ENCODE data around the gene PPP6R2. TPM values are rescaled to one million over a fixed set of nuclear protein-coding genes. Genes with fewer than 3 reads are reported as not detected.
"Not testable (repeated sequence)": the region's sequence is repeated elsewhere in the genome, so short reads cannot be mapped to it uniquely, and the experiment has no call there.

PPP6R2 gene
- total and polyA plus RNA-seq, 10 donors: 23.6 to 76.2 (median 62.1) TPM

GRCh38 chr22:50363166-50363802 is 20.2 kb downstream of the PPP6R2 start:
- Histone ChIP-seq H3K4me3 (no peak overlapping the region), H3K27me3 (replicated peaks in 1 of 7) (no peaks in the 10 kb centered on the region), H3K4me1 (peaks cover 0 to 56% (median 22%) of the 10 kb centered on the region in 6 donors), H3K9me3 (peaks cover 0 to 3% (median 0%) of the 10 kb centered on the region in 8 donors), H3K27ac (peak overlapping the region in 1 of 8 donors; percentile 46), H3K36me3 (peaks cover 0 to 58% (median 9%) of the 10 kb centered on the region in 6 donors)
- WGBS, 5 donors: 81 to 91% (median 86%) methylated on average over 8 of the region's 8 CpGs
- intact Hi-C loops (cut with DNase I; ENCODE audit: low total_unique reads): no loop called here
- DNase-seq: no peak
- TF ChIP-seq POLR2A (IDR thresholded peaks at IDR 0.05): no peak
- TF ChIP-seq CTCF (IDR thresholded peaks at IDR 0.05 in 8 of 11, conservative IDR thresholded peaks at IDR 0.05 in 3 of 11): no peak
- no peak for TF ChIP-seq POLR2AphosphoS5 (IDR thresholded peaks at IDR 0.05)

GRCh38 chr22:50363803-50364194 is 20.7 kb downstream of the PPP6R2 start:
- DNase-seq; H3K4me3 ChIP-seq; H3K9me3 ChIP-seq; H3K27me3 ChIP-seq (replicated peaks in 1 of 7); H3K27ac ChIP-seq; intact Hi-C loops (cut with DNase I; ENCODE audit: low total_unique reads): not testable (repeated sequence)
- WGBS, 5 donors: 87 to 95% (median 91%) methylated on average over 11 of the region's 11 CpGs
- peaks cover 0 to 55% (median 21%) of the 10 kb centered on the region in 6 donors for H3K4me1 ChIP-seq
- peaks cover 0 to 63% (median 11%) of the 10 kb centered on the region in 6 donors for H3K36me3 ChIP-seq

- peaks cover 0 to 29% (median 12%) of the 10 kb centered on the region in 6 donors for H3K4me1 ChIP-seq
- intact Hi-C loops (cut with DNase I; ENCODE audit: low total_unique reads): no loop called here
- peaks cover 2 to 65% (median 16%) of the 10 kb centered on the region in 6 donors for H3K36me3 ChIP-seq
- peak; percentile 18 for DNase-seq
- H3K27ac ChIP-seq: no peak overlapping the region
- H3K4me3 ChIP-seq: no peak overlapping the region
- H3K9me3 ChIP-seq: no peaks in the 10 kb centered on the region
- H3K27me3 ChIP-seq (replicated peaks in 1 of 7): no peaks in the 10 kb centered on the region
- WGBS, 5 donors: 94 to 97% (median 96%) methylated on average over 27 of the region's 27 CpGs
- TF ChIP-seq POLR2AphosphoS5 (IDR thresholded peaks at IDR 0.05): no peak
- TF ChIP-seq POLR2A (IDR thresholded peaks at IDR 0.05): no peak
- no peak for TF ChIP-seq CTCF (IDR thresholded peaks at IDR 0.05 in 8 of 11, conservative IDR thresholded peaks at IDR 0.05 in 3 of 11)
Observed at GRCh38 chr22:50367778-50368500, 24.8 kb downstream of the PPP6R2 start.

- peak; percentile 6 for DNase-seq
- H3K9me3 ChIP-seq: no peaks in the 10 kb centered on the region
- H3K27ac ChIP-seq: no peak overlapping the region
- H3K4me3 ChIP-seq: no peak overlapping the region
- WGBS, 5 donors: 95 to 99% (median 96%) methylated on average over 2 of the region's 2 CpGs
- intact Hi-C loops (cut with DNase I; ENCODE audit: low total_unique reads): no loop called here
- TF ChIP-seq POLR2A (IDR thresholded peaks at IDR 0.05) (no peak), CTCF (IDR thresholded peaks at IDR 0.05 in 8 of 11, conservative IDR thresholded peaks at IDR 0.05 in 3 of 11) (no peak), POLR2AphosphoS5 (IDR thresholded peaks at IDR 0.05) (no peak)
- H3K4me1 ChIP-seq: peaks cover 0 to 24% (median 8%) of the 10 kb centered on the region in 6 donors
- H3K27me3 ChIP-seq (replicated peaks in 1 of 7): no peaks in the 10 kb centered on the region
- H3K36me3 ChIP-seq: peaks cover 2 to 87% (median 37%) of the 10 kb centered on the region in 6 donors
Observed at GRCh38 chr22:50371101-50371648, 28.0 kb downstream of the PPP6R2 start.

Data from spleen (tissue), 11 donors.